Keratinocyte (primary cell): ENCODE results near the gene RNF123. TPM values are rescaled to one million over a fixed set of nuclear protein-coding genes. Genes with fewer than 3 reads are reported as not detected.

Source experiments
- DNase-seq: peaks from one replicate; pipeline ENCODE4 v3.0.0-alpha.2; 2011; ENCODE audit warnings: low read depth, missing footprints, low spot score
- FAIRE-seq: peaks from 2 replicates; lab custom pipeline; 2011; peaks lifted over from hg19 to GRCh38; lab: Jason Lieb, UNC
- H2AFZ ChIP-seq: 2 replicates; pipeline ENCODE4 v1.6.0; 2012; ENCODE audit warnings: low read length, control low read depth, inconsistent platforms; ENCODE audit not compliant: control insufficient read depth
- H3K27ac ChIP-seq: 2 replicates; pipeline ENCODE4 v1.5.1; 2011; ENCODE audit warnings: low read length; ENCODE audit not compliant: control insufficient read depth, insufficient read depth
- H3K27me3 ChIP-seq: 3 replicates; pipeline ENCODE4 v1.6.0; 2011; ENCODE audit warnings: low read length; ENCODE audit not compliant: control insufficient read depth, insufficient read depth; ENCODE audit errors: extremely low read depth
- H3K36me3 ChIP-seq, 2 experiments: 2 replicates in 1 of 2; 3 replicates in 1 of 2; pipeline ENCODE4 v1.5.1; 2011; ENCODE audit warnings: low read length in 2 of 2, mild to moderate bottlenecking in 1 of 2; ENCODE audit not compliant: control insufficient read depth in 2 of 2, insufficient read depth in 2 of 2; ENCODE audit errors: extremely low read depth in 1 of 2
- H3K4me1 ChIP-seq: 3 replicates; pipeline ENCODE4 v1.5.1; 2011; ENCODE audit warnings: low read length; ENCODE audit not compliant: control insufficient read depth, insufficient read depth; ENCODE audit errors: extremely low read depth
- H3K4me2 ChIP-seq: 3 replicates; pipeline ENCODE4 v1.6.0; 2011; ENCODE audit warnings: low read depth, low read length; ENCODE audit not compliant: control insufficient read depth, insufficient read depth; ENCODE audit errors: extremely low read depth
- H3K4me3 ChIP-seq, 3 experiments: fragments of 200-600 bp in 1 of 3; sonication (generic) in 1 of 3; 2 replicates in 2 of 3; 3 replicates in 1 of 3; pipeline ENCODE4 v1.5.1; 2011 to 2016; ENCODE audit warnings: low read length in 3 of 3, mild to moderate bottlenecking in 3 of 3, control low read depth in 2 of 3, inconsistent platforms in 1 of 3, low read depth in 1 of 3, mixed read lengths in 1 of 3, mixed run types in 1 of 3, moderate library complexity in 1 of 3; ENCODE audit not compliant: control insufficient read depth in 2 of 3, insufficient read depth in 2 of 3; ENCODE audit errors: extremely low read depth in 1 of 3
- H3K79me2 ChIP-seq: 2 replicates; pipeline ENCODE4 v1.6.0; 2012; ENCODE audit warnings: low read length; ENCODE audit not compliant: control insufficient read depth, insufficient read depth
- H3K9ac ChIP-seq: 3 replicates; pipeline ENCODE4 v1.6.0; 2011; ENCODE audit warnings: low read length; ENCODE audit not compliant: control insufficient read depth, insufficient read depth; ENCODE audit errors: extremely low read depth
- H3K9me1 ChIP-seq: 3 replicates; pipeline ENCODE4 v1.6.0; 2011; ENCODE audit warnings: low read length; ENCODE audit not compliant: control insufficient read depth, insufficient read depth; ENCODE audit errors: extremely low read depth
- H3K9me3 ChIP-seq: 2 replicates; pipeline ENCODE4 v1.5.1; 2012; ENCODE audit warnings: low read depth, low read length; ENCODE audit not compliant: control insufficient read depth
- H4K20me1 ChIP-seq: 3 replicates; pipeline ENCODE4 v1.6.0; 2011; ENCODE audit warnings: low read length; ENCODE audit not compliant: control insufficient read depth, insufficient read depth; ENCODE audit errors: extremely low read depth
- EZH2 ChIP-seq: IDR thresholded peaks from one replicate; pipeline ENCODE4 v1.6.1; 2012; ENCODE audit warnings: inconsistent platforms, mild to moderate bottlenecking, low read length, moderate library complexity
- dilution Hi-C: fragments of 300-500 bp; cut with MboI; formaldehyde crosslinking; loops from one replicate; pipeline ENCODE4 v1.7.0; 2020; ENCODE audit warnings: low sequenced_read_pairs; ENCODE audit not compliant: extremely low pct_ligation_motif_present
- polyA plus RNA-seq, 5 experiments: library from polyadenylated mRNA; depleted of rRNA in 3 of 5; stranded (reverse) in 3 of 5; stranded (forward) in 1 of 5; unstranded in 1 of 5; fragments of >200 nt; gene quantifications; 1 replicate in 1 of 5; 2 replicates in 3 of 5; 3 replicates in 1 of 5; pipeline versions ENCODE4 v1.2.1 to v1.2.3, GENCODE V29; 2011 to 2012; ENCODE audit warnings: missing spikeins in 2 of 5, low read depth in 1 of 5, low replicate concordance in 1 of 5
- TF ChIP-seq, protein P1 (sequence below), 3 experiments: IDR thresholded peaks in 1 of 3; conservative IDR thresholded peaks in 1 of 3; optimal IDR thresholded peaks in 1 of 3; 2 replicates in 2 of 3; 3 replicates in 1 of 3; pipeline versions ENCODE3 to v1.5.1; 2011; ENCODE audit warnings: low read length in 3 of 3, mild to moderate bottlenecking in 3 of 3, moderate library complexity in 2 of 3, control low read depth in 1 of 3, inconsistent platforms in 1 of 3; ENCODE audit not compliant: insufficient read depth in 2 of 3; ENCODE audit errors: extremely low read depth in 1 of 3

RNF123 gene
- polyA plus RNA-seq, 1 donor (not counting 4 experiments of a cell fraction or from before 2014, with no cell fraction given), result 18.1 TPM

DNA sequence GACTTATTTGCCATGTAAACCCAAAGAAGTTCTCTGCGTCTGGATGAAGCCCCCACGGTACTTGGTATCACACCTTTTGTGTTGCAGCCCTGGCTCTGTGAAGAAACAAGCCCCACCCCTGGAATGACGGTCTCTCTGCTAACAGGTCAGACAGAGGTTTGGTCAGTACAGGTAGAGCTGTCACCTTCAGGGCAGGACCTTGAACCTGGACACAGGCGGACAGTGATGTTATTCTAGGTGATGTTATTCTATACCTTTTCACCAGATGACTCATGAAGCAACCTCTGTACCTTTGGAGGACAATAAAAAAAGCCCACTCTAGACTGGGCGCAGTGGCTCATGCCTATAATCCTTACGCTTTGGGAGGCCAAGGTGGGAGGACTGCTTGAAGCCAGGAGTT lies 45.4 kb downstream of the RNF123 start:
- H3K9me1 ChIP-seq, result no peaks in the 10 kb centered on the region
- H3K4me2 ChIP-seq, result no peak overlapping the region
- H3K9me3 ChIP-seq, result no peaks in the 10 kb centered on the region
- no peaks in the 10 kb centered on the region for H3K79me2 ChIP-seq
- H3K4me3 ChIP-seq, result no peak overlapping the region
- no peaks in the 10 kb centered on the region for H4K20me1 ChIP-seq
- H3K27ac ChIP-seq, result no peak overlapping the region
- TF ChIP-seq, protein P1, sequence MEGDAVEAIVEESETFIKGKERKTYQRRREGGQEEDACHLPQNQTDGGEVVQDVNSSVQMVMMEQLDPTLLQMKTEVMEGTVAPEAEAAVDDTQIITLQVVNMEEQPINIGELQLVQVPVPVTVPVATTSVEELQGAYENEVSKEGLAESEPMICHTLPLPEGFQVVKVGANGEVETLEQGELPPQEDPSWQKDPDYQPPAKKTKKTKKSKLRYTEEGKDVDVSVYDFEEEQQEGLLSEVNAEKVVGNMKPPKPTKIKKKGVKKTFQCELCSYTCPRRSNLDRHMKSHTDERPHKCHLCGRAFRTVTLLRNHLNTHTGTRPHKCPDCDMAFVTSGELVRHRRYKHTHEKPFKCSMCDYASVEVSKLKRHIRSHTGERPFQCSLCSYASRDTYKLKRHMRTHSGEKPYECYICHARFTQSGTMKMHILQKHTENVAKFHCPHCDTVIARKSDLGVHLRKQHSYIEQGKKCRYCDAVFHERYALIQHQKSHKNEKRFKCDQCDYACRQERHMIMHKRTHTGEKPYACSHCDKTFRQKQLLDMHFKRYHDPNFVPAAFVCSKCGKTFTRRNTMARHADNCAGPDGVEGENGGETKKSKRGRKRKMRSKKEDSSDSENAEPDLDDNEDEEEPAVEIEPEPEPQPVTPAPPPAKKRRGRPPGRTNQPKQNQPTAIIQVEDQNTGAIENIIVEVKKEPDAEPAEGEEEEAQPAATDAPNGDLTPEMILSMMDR (optimal IDR thresholded peaks at IDR 0.05 in 1 of 3, IDR thresholded peaks at IDR 0.05 in 1 of 3, conservative IDR thresholded peaks at IDR 0.05 in 1 of 3; ENCODE audit: extremely low read depth in 1 of 3, insufficient read depth in 2 of 3, low read length in 3 of 3), result no peak
- no peak for TF ChIP-seq EZH2
- dilution Hi-C loops, result loop anchor here (25.0 kb wide), 1 partner anchor 128 kb away; the partner anchor contains the start of genes CAMKV and TRAIP
- DNase-seq (no peak), FAIRE-seq (no peak)
- H3K4me1 ChIP-seq, result no peaks in the 10 kb centered on the region
- H2AFZ ChIP-seq, result no peak overlapping the region
- H3K36me3 ChIP-seq, result peaks cover 13 to 22% of the 10 kb centered on the region in 2 experiments
- no peaks in the 10 kb centered on the region for H3K27me3 ChIP-seq
- H3K9ac ChIP-seq, result no peak overlapping the region

DNA sequence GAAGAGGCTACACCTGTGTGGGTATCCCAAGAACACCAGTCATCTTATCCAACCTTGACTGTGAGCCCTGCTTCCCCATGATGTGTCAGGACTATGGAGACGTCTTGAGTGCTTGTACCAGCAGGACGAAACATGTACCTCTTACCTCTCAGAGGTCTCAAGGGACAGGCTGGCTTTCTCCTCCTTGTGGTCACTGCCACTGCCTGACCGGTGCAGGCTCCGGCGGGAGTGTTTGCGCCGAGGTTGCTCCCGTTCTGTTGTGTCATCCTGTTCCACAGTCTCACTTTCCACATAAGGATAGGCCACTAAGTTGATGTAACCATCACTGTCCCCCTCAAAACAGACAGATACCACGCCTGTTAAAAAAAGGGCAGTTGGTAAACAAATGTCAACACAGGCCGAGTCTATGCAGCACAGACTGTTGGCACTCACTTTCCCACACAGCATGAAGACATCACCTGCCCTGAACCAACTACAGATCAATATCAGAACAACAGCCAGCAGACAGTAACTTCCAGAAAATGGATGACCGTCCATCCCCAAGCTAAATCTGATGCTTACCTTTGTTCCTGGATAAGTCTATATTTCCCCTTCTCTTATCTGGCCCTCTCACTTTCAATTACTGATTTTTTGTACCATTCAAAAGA lies 48.8 kb downstream of the RNF123 start:
- H3K4me2 ChIP-seq, result no peak overlapping the region
- no peak overlapping the region for H3K4me3 ChIP-seq
- peaks cover 2% of the 10 kb centered on the region for H3K79me2 ChIP-seq
- no peak overlapping the region for H3K27ac ChIP-seq
- H4K20me1 ChIP-seq, result no peaks in the 10 kb centered on the region
- no peak overlapping the region for H3K9ac ChIP-seq
- no peaks in the 10 kb centered on the region for H3K9me3 ChIP-seq
- dilution Hi-C loops, result loop anchor here (25.0 kb wide), 1 partner anchor 124 kb away; the partner anchor contains the start of genes CAMKV and TRAIP
- no peak overlapping the region for H2AFZ ChIP-seq
- no peaks in the 10 kb centered on the region for H3K9me1 ChIP-seq
- TF ChIP-seq, protein P1 (optimal IDR thresholded peaks at IDR 0.05 in 1 of 3, IDR thresholded peaks at IDR 0.05 in 1 of 3, conservative IDR thresholded peaks at IDR 0.05 in 1 of 3; ENCODE audit: extremely low read depth in 1 of 3, insufficient read depth in 2 of 3, low read length in 3 of 3), result no peak
- no peak for TF ChIP-seq EZH2
- DNase-seq (no peak), FAIRE-seq (no peak)
- H3K36me3 ChIP-seq, result peaks cover 7 to 16% of the 10 kb centered on the region in 2 experiments
- no peaks in the 10 kb centered on the region for H3K4me1 ChIP-seq
- no peaks in the 10 kb centered on the region for H3K27me3 ChIP-seq
